Dendritic cell treated with granulocyte-macrophage colony-stimulating factor and Interleukin-4, amounts not matched to agents 40 ng/mL and 50 ng/mL, for 4 days (primary cell): ENCODE measurements around the gene CFAP46.
"Not testable (repeated sequence)": the region's sequence is repeated elsewhere in the genome, so short reads cannot be mapped to it uniquely, and the experiment has no call there.

ENCODE experiments used
- H3K27ac Mint-ChIP-seq: one replicate; pipeline ENCODE4 v1.8.0; 2022; ENCODE audit warnings: mild to moderate bottlenecking, mixed read lengths
- H3K27me3 Mint-ChIP-seq: one replicate; pipeline ENCODE4 v1.8.0; 2022; ENCODE audit warnings: mild to moderate bottlenecking, mixed read lengths
- H3K36me3 Mint-ChIP-seq: one replicate; pipeline ENCODE4 v1.8.0; 2022; ENCODE audit warnings: low read depth, mixed read lengths
- H3K4me1 Mint-ChIP-seq: one replicate; pipeline ENCODE4 v1.8.0; 2022; ENCODE audit warnings: low read depth, mixed read lengths
- H3K4me3 Mint-ChIP-seq: one replicate; pipeline ENCODE4 v1.8.0; 2022; ENCODE audit warnings: mild to moderate bottlenecking, moderate library complexity, mixed read lengths
- H3K9me3 Mint-ChIP-seq: one replicate; pipeline ENCODE4 v1.8.0; 2022; ENCODE audit warnings: mixed read lengths
- intact Hi-C: fragments of 100-400 bp; cut with micrococcal nuclease; formaldehyde crosslinking; loops from one replicate; pipeline ENCODE4 v1.15.0; 2022

The CFAP46 gene

GRCh38 chr10:132793871-132794849 is 148.2 kb downstream of the CFAP46 start:
- H3K9me3 Mint-ChIP-seq: no peaks in the 10 kb centered on the region
- no peaks in the 10 kb centered on the region for H3K36me3 Mint-ChIP-seq
- peaks cover 26% of the 10 kb centered on the region for H3K27me3 Mint-ChIP-seq
- intact Hi-C loops: no loop called here
- H3K4me3 Mint-ChIP-seq: no peak overlapping the region
- H3K27ac Mint-ChIP-seq: no peak overlapping the region
- H3K4me1 Mint-ChIP-seq: no peaks in the 10 kb centered on the region

- H3K36me3 Mint-ChIP-seq: no peaks in the 10 kb centered on the region
- no peaks in the 10 kb centered on the region for H3K4me1 Mint-ChIP-seq
- no peak overlapping the region for H3K4me3 Mint-ChIP-seq
- peaks cover 35% of the 10 kb centered on the region for H3K27me3 Mint-ChIP-seq
- no peaks in the 10 kb centered on the region for H3K9me3 Mint-ChIP-seq
- intact Hi-C loops: no loop called here
- no peak overlapping the region for H3K27ac Mint-ChIP-seq
Observed at GRCh38 chr10:132793213-132793612, 149.2 kb downstream of the CFAP46 start.

- H3K27ac Mint-ChIP-seq: no peak overlapping the region
- H3K4me1 Mint-ChIP-seq: no peaks in the 10 kb centered on the region
- intact Hi-C loops: no loop called here
- H3K9me3 Mint-ChIP-seq: no peaks in the 10 kb centered on the region
- H3K36me3 Mint-ChIP-seq: no peaks in the 10 kb centered on the region
- peaks cover 40% of the 10 kb centered on the region for H3K27me3 Mint-ChIP-seq
- no peak overlapping the region for H3K4me3 Mint-ChIP-seq
Observed at GRCh38 chr10:132792796-132793195, 149.6 kb downstream of the CFAP46 start.

GRCh38 chr10:132792099-132792498 is 150.3 kb downstream of the CFAP46 start:
- H3K4me3 Mint-ChIP-seq, intact Hi-C loops, H3K27ac Mint-ChIP-seq, H3K4me1 Mint-ChIP-seq, H3K9me3 Mint-ChIP-seq, H3K36me3 Mint-ChIP-seq: not testable (repeated sequence)
- H3K27me3 Mint-ChIP-seq: peaks cover 43% of the 10 kb centered on the region

GRCh38 chr10:132790934-132791829 is 151.2 kb downstream of the CFAP46 start:
- Mint-ChIP-seq H3K27ac (no peak overlapping the region), H3K4me1 (no peaks in the 10 kb centered on the region), H3K27me3 (peaks cover 50% of the 10 kb centered on the region), H3K9me3 (no peaks in the 10 kb centered on the region), H3K36me3 (no peaks in the 10 kb centered on the region), H3K4me3 (no peak overlapping the region)
- intact Hi-C loops: no loop called here

GRCh38 chr10:132790470-132790869 is 151.9 kb downstream of the CFAP46 start:
- intact Hi-C loops: no loop called here
- no peaks in the 10 kb centered on the region for H3K9me3 Mint-ChIP-seq
- no peaks in the 10 kb centered on the region for H3K36me3 Mint-ChIP-seq
- H3K4me1 Mint-ChIP-seq: no peaks in the 10 kb centered on the region
- no peak overlapping the region for H3K4me3 Mint-ChIP-seq
- H3K27me3 Mint-ChIP-seq: peaks cover 53% of the 10 kb centered on the region
- no peak overlapping the region for H3K27ac Mint-ChIP-seq

GRCh38 chr10:132789659-132790148 is 152.7 kb downstream of the CFAP46 start:
- Mint-ChIP-seq H3K9me3 (no peaks in the 10 kb centered on the region), H3K4me3 (no peak overlapping the region), H3K27ac (no peak overlapping the region), H3K4me1 (no peaks in the 10 kb centered on the region), H3K27me3 (peaks cover 58% of the 10 kb centered on the region), H3K36me3 (no peaks in the 10 kb centered on the region)
- intact Hi-C loops: no loop called here

GRCh38 chr10:132788831-132789219 is 153.5 kb downstream of the CFAP46 start:
- intact Hi-C loops: no loop called here

GRCh38 chr10:132788180-132788830 is 154.1 kb downstream of the CFAP46 start:
- Mint-ChIP-seq H3K36me3 (peaks cover 2% of the 10 kb centered on the region), H3K27me3 (peaks cover 72% of the 10 kb centered on the region), H3K4me3 (no peak overlapping the region), H3K27ac (no peak overlapping the region), H3K4me1 (no peaks in the 10 kb centered on the region), H3K9me3 (no peaks in the 10 kb centered on the region)
- intact Hi-C loops: no loop called here

More at GRCh38 chr10:132788831-132789219, 153.5 kb downstream of the CFAP46 start:
- Mint-ChIP-seq H3K36me3 (no peaks in the 10 kb centered on the region), H3K27ac (no peak overlapping the region), H3K4me1 (no peaks in the 10 kb centered on the region), H3K27me3 (peaks cover 67% of the 10 kb centered on the region), H3K9me3 (no peaks in the 10 kb centered on the region), H3K4me3 (no peak overlapping the region)

- Mint-ChIP-seq H3K4me3 (no peak overlapping the region), H3K4me1 (no peaks in the 10 kb centered on the region), H3K9me3 (no peaks in the 10 kb centered on the region), H3K27me3 (peaks cover 78% of the 10 kb centered on the region), H3K27ac (no peak overlapping the region), H3K36me3 (peaks cover 9% of the 10 kb centered on the region)
- intact Hi-C loops: no loop called here
Observed at GRCh38 chr10:132787495-132788179, 154.7 kb downstream of the CFAP46 start.

- Mint-ChIP-seq H3K9me3 (no peaks in the 10 kb centered on the region), H3K4me3 (no peak overlapping the region), H3K27ac (no peak overlapping the region), H3K4me1 (no peaks in the 10 kb centered on the region), H3K27me3 (peaks cover 81% of the 10 kb centered on the region), H3K36me3 (peaks cover 16% of the 10 kb centered on the region)
- intact Hi-C loops: no loop called here
Observed at GRCh38 chr10:132786884-132787494, 155.4 kb downstream of the CFAP46 start.

- H3K27ac Mint-ChIP-seq: no peak overlapping the region
- no peak overlapping the region for H3K4me3 Mint-ChIP-seq
- intact Hi-C loops: no loop called here
- peaks cover 21% of the 10 kb centered on the region for H3K36me3 Mint-ChIP-seq
- peaks cover 84% of the 10 kb centered on the region for H3K27me3 Mint-ChIP-seq
- H3K4me1 Mint-ChIP-seq: no peaks in the 10 kb centered on the region
- H3K9me3 Mint-ChIP-seq: no peaks in the 10 kb centered on the region
Observed at GRCh38 chr10:132786476-132786883, 155.9 kb downstream of the CFAP46 start.
